GM23338 (cell line): ENCODE measurements around the gene LDHB. TPM values are rescaled to one million over a fixed set of nuclear protein-coding genes. Genes with fewer than 3 reads are reported as not detected.
A peak's percentile ranks its signal among the peaks of the same experiment; 100 is the strongest.

ENCODE experiments used
- ATAC-seq: fragments of 200-7000 bp; cut with Tn5 transposase; 3 replicates; pipeline ENCODE4 v1.9.1; 2020
- DNase-seq: peaks from one replicate; pipeline ENCODE4 v3.0.0-alpha.2; 2015; ENCODE audit warnings: low spot score
- H2AFZ ChIP-seq: fragments of 200-600 bp; sonication (generic); 2 replicates; pipeline ENCODE4 v1.8.0; 2016; ENCODE audit warnings: antibody characterized with exemption, mild to moderate bottlenecking, moderate library complexity
- H3F3A ChIP-seq: fragments of 200-600 bp; sonication (generic); replicated peaks from 2 replicates; pipeline ENCODE4 v1.8.0; 2017; ENCODE audit warnings: antibody characterized with exemption, mixed run types, low read depth
- H3K27ac ChIP-seq: fragments of 200-600 bp; sonication (generic); 2 replicates; pipeline ENCODE4 v1.6.1; 2016; ENCODE audit warnings: low read depth
- H3K27me3 ChIP-seq: fragments of 200-600 bp; sonication (generic); 2 replicates; pipeline ENCODE4 v1.8.0; 2016; ENCODE audit warnings: mild to moderate bottlenecking, mixed run types, moderate library complexity; ENCODE audit not compliant: insufficient read depth
- H3K36me3 ChIP-seq: fragments of 200-600 bp; sonication (generic); 2 replicates; pipeline ENCODE4 v1.8.0; 2016; ENCODE audit warnings: mild to moderate bottlenecking; ENCODE audit not compliant: insufficient read depth
- H3K4me1 ChIP-seq: fragments of 200-600 bp; sonication (generic); 2 replicates; pipeline ENCODE4 v1.8.0; 2016; ENCODE audit warnings: mild to moderate bottlenecking, moderate library complexity; ENCODE audit not compliant: insufficient read depth
- H3K4me2 ChIP-seq: fragments of 200-600 bp; sonication (generic); 2 replicates; pipeline ENCODE4 v1.7.1; 2017; ENCODE audit warnings: mixed run types
- H3K4me3 ChIP-seq: fragments of 200-600 bp; sonication (generic); 2 replicates; pipeline ENCODE4 v1.6.1; 2016; ENCODE audit warnings: mixed run types
- H3K79me2 ChIP-seq: fragments of 200-600 bp; sonication (generic); replicated peaks from 2 replicates; pipeline ENCODE4 v1.8.0; 2017; ENCODE audit warnings: mild to moderate bottlenecking; ENCODE audit not compliant: insufficient read depth
- H3K9me2 ChIP-seq: fragments of 200-600 bp; sonication (generic); 2 replicates; pipeline ENCODE4 v1.8.0; 2017; ENCODE audit not compliant: insufficient read depth
- H4K20me1 ChIP-seq: fragments of 200-600 bp; sonication (generic); replicated peaks from 2 replicates; pipeline ENCODE4 v1.8.0; 2017; ENCODE audit warnings: mild to moderate bottlenecking; ENCODE audit not compliant: insufficient read depth
- H3K27ac Mint-ChIP-seq: 2 replicates; pipeline ENCODE4 v1.8.0; 2020; ENCODE audit warnings: inconsistent platforms, mild to moderate bottlenecking, moderate library complexity, mixed read lengths
- H3K27me3 Mint-ChIP-seq: 3 replicates; pipeline ENCODE4 v1.8.0; 2022; ENCODE audit warnings: low read depth, mild to moderate bottlenecking, moderate library complexity, mixed read lengths, inconsistent platforms; ENCODE audit not compliant: insufficient read depth, poor library complexity
- H3K36me3 Mint-ChIP-seq: 3 replicates; pipeline ENCODE4 v1.8.0; 2021; ENCODE audit warnings: low read depth, mild to moderate bottlenecking, inconsistent platforms, moderate library complexity, mixed read lengths
- H3K4me1 Mint-ChIP-seq: 3 replicates; pipeline ENCODE4 v1.8.0; 2020; ENCODE audit warnings: mild to moderate bottlenecking, inconsistent platforms, mixed read lengths
- H3K4me3 Mint-ChIP-seq: 3 replicates; pipeline ENCODE4 v1.8.0; 2021; ENCODE audit warnings: moderate library complexity, mild to moderate bottlenecking, inconsistent platforms, mixed read lengths
- H3K9me3 Mint-ChIP-seq: 3 replicates; pipeline ENCODE4 v1.8.0; 2020; ENCODE audit warnings: moderate library complexity, mild to moderate bottlenecking, inconsistent platforms, mixed read lengths
- CTCF ChIP-seq, 2 experiments: fragments of 200-600 bp in 1 of 2; sonication (generic) in 1 of 2; conservative IDR thresholded peaks; 2 replicates each; pipeline versions ENCODE4 v1.5.1 to v1.6.1; 2016 to 2017; ENCODE audit warnings: antibody characterized with exemption in 2 of 2, low read depth in 2 of 2, mild to moderate bottlenecking in 2 of 2, moderate library complexity in 1 of 2
- ETS1 ChIP-seq: IDR thresholded peaks from 2 replicates; pipeline ENCODE4 v1.6.1; 2016; ENCODE audit warnings: antibody characterized with exemption
- EZH2 ChIP-seq: fragments of 200-600 bp; sonication (generic); IDR thresholded peaks from one replicate; pipeline ENCODE4 v1.8.0; 2017; ENCODE audit warnings: antibody characterized with exemption, mild to moderate bottlenecking, low read depth; ENCODE audit not compliant: unreplicated experiment
- EZH2phosphoT487 ChIP-seq: fragments of 200-600 bp; sonication (generic); IDR thresholded peaks from one replicate; pipeline ENCODE4 v1.8.1; 2018; ENCODE audit warnings: antibody characterized with exemption; ENCODE audit not compliant: unreplicated experiment
- JUNB ChIP-seq: IDR thresholded peaks from one replicate; pipeline ENCODE4 v1.6.1; 2016; ENCODE audit warnings: antibody characterized with exemption; ENCODE audit not compliant: unreplicated experiment
- NANOG ChIP-seq: IDR thresholded peaks from 2 replicates; pipeline ENCODE4 v1.6.1; 2016; ENCODE audit warnings: antibody characterized with exemption, borderline replicate concordance
- POLR2AphosphoS5 ChIP-seq: IDR thresholded peaks from 2 replicates; pipeline ENCODE4 v1.6.1; 2016; ENCODE audit warnings: antibody characterized with exemption, low read depth
- REST ChIP-seq: IDR thresholded peaks from one replicate; pipeline ENCODE4 v1.6.1; 2018; ENCODE audit warnings: antibody characterized with exemption; ENCODE audit not compliant: unreplicated experiment
- STAT1 ChIP-seq: IDR thresholded peaks from one replicate; pipeline ENCODE4 v1.6.1; 2016; ENCODE audit warnings: antibody characterized with exemption; ENCODE audit not compliant: unreplicated experiment
- ZNF114 ChIP-seq: fragments of 250-450 bp; sonication (Bioruptor Pico); IDR thresholded peaks from 2 replicates; pipeline ENCODE4 v1.5.0; 2020; ENCODE audit warnings: mild to moderate bottlenecking, moderate library complexity
- ZNF331 ChIP-seq: fragments of 250-450 bp; sonication (Bioruptor Pico); IDR thresholded peaks from 2 replicates; pipeline ENCODE4 v1.5.0; 2020; ENCODE audit warnings: low read depth, mild to moderate bottlenecking, moderate library complexity
- polyA plus RNA-seq: library from polyadenylated mRNA; unstranded; fragments of >200 nt; fragmentation: Nextera tagmentation; extraction: Ambion mirVana; gene quantifications from 2 replicates; pipeline ENCODE4 v1.2.1, GENCODE V29; 2016
- total RNA-seq: library from RNA; depleted of rRNA; stranded (reverse); fragments of >200 nt; shearing (Covaris generic); gene quantifications from 2 replicates; pipeline ENCODE4 v1.2.3, GENCODE V29; 2014
- TF ChIP-seq, protein P1 (sequence below): fragments of 250-450 bp; sonication (Bioruptor Pico); IDR thresholded peaks from 2 replicates; pipeline ENCODE4 v1.5.0; 2020; ENCODE audit warnings: mild to moderate bottlenecking, moderate library complexity

Gene LDHB
- total and polyA plus RNA-seq, 2 experiments from 2014 or later, result 1,537 to 1,990 TPM

DNA sequence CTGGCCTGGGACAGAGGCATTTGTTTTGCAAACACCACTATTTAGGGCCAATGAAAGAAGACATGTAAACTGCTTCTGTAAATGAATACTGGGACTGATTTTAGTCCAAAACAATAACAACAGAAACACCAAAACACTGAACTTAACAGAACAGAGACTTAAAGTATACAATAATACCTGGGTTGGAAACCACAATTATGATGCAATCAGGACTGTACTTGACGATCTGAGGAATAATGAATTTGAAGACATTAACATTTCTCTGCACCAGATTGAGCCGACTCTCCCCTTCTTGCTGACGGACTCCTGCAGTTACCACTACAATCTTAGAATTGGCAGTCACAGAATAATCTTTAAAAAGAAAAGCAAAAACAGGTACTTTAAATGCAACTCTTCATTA lies 13.9 kb downstream of the LDHB start:
- DNase-seq (no peak), ATAC-seq (no peak)
- H3K4me1 ChIP-seq, result peaks cover 20% of the 10 kb centered on the region
- H3F3A ChIP-seq, result 0 out of 2 replicates have a peak, but pooled peaks cover 3% of the 10 kb centered on the region
- H3K4me3 ChIP-seq, result no peak overlapping the region
- peaks cover 83% of the 10 kb centered on the region for H3K36me3 ChIP-seq
- no peak overlapping the region for H2AFZ ChIP-seq
- H3K4me3 Mint-ChIP-seq, result no peak overlapping the region
- H3K9me2 ChIP-seq, result no peaks in the 10 kb centered on the region
- peaks cover 44% of the 10 kb centered on the region for H4K20me1 ChIP-seq
- peak overlapping the region; percentile 57 for H3K27ac Mint-ChIP-seq
- TF ChIP-seq ZNF114 (CRISPR knock-in tag), result no peak
- no peak for TF ChIP-seq EZH2phosphoT487
- TF ChIP-seq CTCF (conservative IDR thresholded peaks at IDR 0.05; ENCODE audit: low read depth in 2 of 2), result no peak
- TF ChIP-seq EZH2, result no peak
- TF ChIP-seq REST, result no peak
- no peak for TF ChIP-seq ZNF331 (CRISPR knock-in tag)
- no peak for TF ChIP-seq STAT1
- TF ChIP-seq, protein P1, sequence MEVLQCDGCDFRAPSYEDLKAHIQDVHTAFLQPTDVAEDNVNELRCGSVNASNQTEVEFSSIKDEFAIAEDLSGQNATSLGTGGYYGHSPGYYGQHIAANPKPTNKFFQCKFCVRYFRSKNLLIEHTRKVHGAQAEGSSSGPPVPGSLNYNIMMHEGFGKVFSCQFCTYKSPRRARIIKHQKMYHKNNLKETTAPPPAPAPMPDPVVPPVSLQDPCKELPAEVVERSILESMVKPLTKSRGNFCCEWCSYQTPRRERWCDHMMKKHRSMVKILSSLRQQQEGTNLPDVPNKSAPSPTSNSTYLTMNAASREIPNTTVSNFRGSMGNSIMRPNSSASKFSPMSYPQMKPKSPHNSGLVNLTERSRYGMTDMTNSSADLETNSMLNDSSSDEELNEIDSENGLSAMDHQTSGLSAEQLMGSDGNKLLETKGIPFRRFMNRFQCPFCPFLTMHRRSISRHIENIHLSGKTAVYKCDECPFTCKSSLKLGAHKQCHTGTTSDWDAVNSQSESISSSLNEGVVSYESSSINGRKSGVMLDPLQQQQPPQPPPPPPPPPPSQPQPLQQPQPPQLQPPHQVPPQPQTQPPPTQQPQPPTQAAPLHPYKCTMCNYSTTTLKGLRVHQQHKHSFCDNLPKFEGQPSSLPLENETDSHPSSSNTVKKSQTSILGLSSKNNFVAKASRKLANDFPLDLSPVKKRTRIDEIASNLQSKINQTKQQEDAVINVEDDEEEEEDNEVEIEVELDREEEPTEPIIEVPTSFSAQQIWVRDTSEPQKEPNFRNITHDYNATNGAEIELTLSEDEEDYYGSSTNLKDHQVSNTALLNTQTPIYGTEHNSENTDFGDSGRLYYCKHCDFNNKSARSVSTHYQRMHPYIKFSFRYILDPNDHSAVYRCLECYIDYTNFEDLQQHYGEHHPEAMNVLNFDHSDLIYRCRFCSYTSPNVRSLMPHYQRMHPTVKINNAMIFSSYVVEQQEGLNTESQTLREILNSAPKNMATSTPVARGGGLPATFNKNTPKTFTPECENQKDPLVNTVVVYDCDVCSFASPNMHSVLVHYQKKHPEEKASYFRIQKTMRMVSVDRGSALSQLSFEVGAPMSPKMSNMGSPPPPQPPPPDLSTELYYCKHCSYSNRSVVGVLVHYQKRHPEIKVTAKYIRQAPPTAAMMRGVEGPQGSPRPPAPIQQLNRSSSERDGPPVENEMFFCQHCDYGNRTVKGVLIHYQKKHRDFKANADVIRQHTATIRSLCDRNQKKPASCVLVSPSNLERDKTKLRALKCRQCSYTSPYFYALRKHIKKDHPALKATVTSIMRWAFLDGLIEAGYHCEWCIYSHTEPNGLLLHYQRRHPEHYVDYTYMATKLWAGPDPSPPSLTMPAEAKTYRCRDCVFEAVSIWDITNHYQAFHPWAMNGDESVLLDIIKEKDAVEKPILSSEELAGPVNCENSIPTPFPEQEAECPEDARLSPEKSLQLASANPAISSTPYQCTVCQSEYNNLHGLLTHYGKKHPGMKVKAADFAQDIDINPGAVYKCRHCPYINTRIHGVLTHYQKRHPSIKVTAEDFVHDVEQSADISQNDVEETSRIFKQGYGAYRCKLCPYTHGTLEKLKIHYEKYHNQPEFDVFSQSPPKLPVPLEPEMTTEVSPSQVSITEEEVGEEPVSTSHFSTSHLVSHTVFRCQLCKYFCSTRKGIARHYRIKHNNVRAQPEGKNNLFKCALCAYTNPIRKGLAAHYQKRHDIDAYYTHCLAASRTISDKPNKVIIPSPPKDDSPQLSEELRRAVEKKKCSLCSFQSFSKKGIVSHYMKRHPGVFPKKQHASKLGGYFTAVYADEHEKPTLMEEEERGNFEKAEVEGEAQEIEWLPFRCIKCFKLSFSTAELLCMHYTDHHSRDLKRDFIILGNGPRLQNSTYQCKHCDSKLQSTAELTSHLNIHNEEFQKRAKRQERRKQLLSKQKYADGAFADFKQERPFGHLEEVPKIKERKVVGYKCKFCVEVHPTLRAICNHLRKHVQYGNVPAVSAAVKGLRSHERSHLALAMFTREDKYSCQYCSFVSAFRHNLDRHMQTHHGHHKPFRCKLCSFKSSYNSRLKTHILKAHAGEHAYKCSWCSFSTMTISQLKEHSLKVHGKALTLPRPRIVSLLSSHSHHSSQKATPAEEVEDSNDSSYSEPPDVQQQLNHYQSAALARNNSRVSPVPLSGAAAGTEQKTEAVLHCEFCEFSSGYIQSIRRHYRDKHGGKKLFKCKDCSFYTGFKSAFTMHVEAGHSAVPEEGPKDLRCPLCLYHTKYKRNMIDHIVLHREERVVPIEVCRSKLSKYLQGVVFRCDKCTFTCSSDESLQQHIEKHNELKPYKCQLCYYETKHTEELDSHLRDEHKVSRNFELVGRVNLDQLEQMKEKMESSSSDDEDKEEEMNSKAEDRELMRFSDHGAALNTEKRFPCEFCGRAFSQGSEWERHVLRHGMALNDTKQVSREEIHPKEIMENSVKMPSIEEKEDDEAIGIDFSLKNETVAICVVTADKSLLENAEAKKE (CRISPR knock-in tag), result no peak
- no peak for TF ChIP-seq ETS1
- no peak for TF ChIP-seq NANOG
- no peak for TF ChIP-seq POLR2AphosphoS5
- TF ChIP-seq JUNB, result no peak
- H3K36me3 Mint-ChIP-seq, result peaks cover 96% of the 10 kb centered on the region
- peak overlapping the region; percentile 9 for H3K27ac ChIP-seq
- no peak overlapping the region for H3K4me2 ChIP-seq
- H3K4me1 Mint-ChIP-seq, result peaks cover 39% of the 10 kb centered on the region
- H3K27me3 ChIP-seq, result no peaks in the 10 kb centered on the region
- H3K27me3 Mint-ChIP-seq, result no peaks in the 10 kb centered on the region
- H3K79me2 ChIP-seq, result peaks cover 81% of the 10 kb centered on the region
- no peaks in the 10 kb centered on the region for H3K9me3 Mint-ChIP-seq
